Muscle layer of colon (tissue), 2 donors: ENCODE data around the gene CFAP69.
"Not testable (repeated sequence)": the region's sequence is repeated elsewhere in the genome, so short reads cannot be mapped to it uniquely, and the experiment has no call there.

Source experiments
- H3K27ac ChIP-seq: one replicate; pipeline ENCODE4 v1.7.0; 2013; ENCODE audit warnings: low read depth, mild to moderate bottlenecking, low read length, moderate library complexity
- H3K27me3 ChIP-seq, 2 donors: one replicate each; pipeline ENCODE4 v1.7.0; 2013; ENCODE audit warnings: low read length in 2 of 2, mild to moderate bottlenecking in 2 of 2; ENCODE audit not compliant: insufficient read depth in 2 of 2, control insufficient read depth in 1 of 2
- H3K36me3 ChIP-seq: one replicate; pipeline ENCODE4 v1.7.0; 2013; ENCODE audit warnings: mild to moderate bottlenecking, low read length; ENCODE audit not compliant: insufficient read depth
- H3K4me1 ChIP-seq: one replicate; pipeline ENCODE4 v1.7.0; 2013; ENCODE audit warnings: mild to moderate bottlenecking, low read length; ENCODE audit not compliant: insufficient read depth
- H3K4me3 ChIP-seq, 2 donors: one replicate each; pipeline ENCODE4 v1.7.0; 2013; ENCODE audit warnings: low read length in 2 of 2, low read depth in 1 of 2, mild to moderate bottlenecking in 1 of 2, moderate library complexity in 1 of 2
- H3K9ac ChIP-seq: one replicate; pipeline ENCODE4 v1.7.0; 2013; ENCODE audit warnings: low read length
- H3K9me3 ChIP-seq: one replicate; pipeline ENCODE4 v1.7.0; 2013; ENCODE audit warnings: mild to moderate bottlenecking, low read length
- donor health status: abdominal sarcoma.
- donor health status: Adenocarcinoma of cecum.

Gene CFAP69

GRCh38 chr7:90349305-90349704 lies 104.3 kb downstream of the CFAP69 start:
- no peaks in the 10 kb centered on the region for H3K36me3 ChIP-seq
- peaks cover 10% of the 10 kb centered on the region for H3K4me1 ChIP-seq
- H3K9me3 ChIP-seq: no peaks in the 10 kb centered on the region
- no peak overlapping the region for H3K27ac ChIP-seq
- no peak overlapping the region for H3K9ac ChIP-seq
- no peaks in the 10 kb centered on the region for H3K27me3 ChIP-seq
- H3K4me3 ChIP-seq: no peak overlapping the region

GRCh38 chr7:90350032-90350431 lies 105.1 kb downstream of the CFAP69 start:
- H3K36me3 ChIP-seq, H3K9ac ChIP-seq, H3K4me3 ChIP-seq, H3K27ac ChIP-seq, H3K9me3 ChIP-seq, H3K27me3 ChIP-seq: not testable (repeated sequence)
- peaks cover 10% of the 10 kb centered on the region for H3K4me1 ChIP-seq

- peaks cover 10% of the 10 kb centered on the region for H3K4me1 ChIP-seq
- no peak overlapping the region for H3K9ac ChIP-seq
- H3K36me3 ChIP-seq: peaks cover 11% of the 10 kb centered on the region
- H3K27me3 ChIP-seq: no peaks in the 10 kb centered on the region
- H3K27ac ChIP-seq: no peak overlapping the region
- no peaks in the 10 kb centered on the region for H3K9me3 ChIP-seq
- H3K4me3 ChIP-seq: no peak overlapping the region
These were observed 107.0 kb downstream of the CFAP69 start for GRCh38 chr7:90351987-90352386.
